IPS-15b (cell line): ENCODE data around the gene NCBP2L.

ENCODE experiments used
- H3K27me3 ChIP-seq: one replicate; pipeline ENCODE4 v1.6.1; 2013; ENCODE audit warnings: low read length; ENCODE audit not compliant: control insufficient read depth, insufficient read depth
- H3K36me3 ChIP-seq: one replicate; pipeline ENCODE4 v1.6.1; 2013; ENCODE audit warnings: low read length; ENCODE audit not compliant: control insufficient read depth, insufficient read depth
- H3K4me1 ChIP-seq: one replicate; pipeline ENCODE4 v1.6.1; 2013; ENCODE audit warnings: mild to moderate bottlenecking, low read length; ENCODE audit not compliant: control insufficient read depth, insufficient read depth
- H3K4me3 ChIP-seq: one replicate; pipeline ENCODE4 v1.5.1; 2013; ENCODE audit warnings: low read depth, low read length
- H3K9ac ChIP-seq: one replicate; pipeline ENCODE4 v1.6.1; 2013; ENCODE audit warnings: low read depth, mild to moderate bottlenecking, low read length
- H3K9me3 ChIP-seq: one replicate; pipeline ENCODE4 v1.6.1; 2013; ENCODE audit warnings: mild to moderate bottlenecking, low read length; ENCODE audit not compliant: control insufficient read depth, insufficient read depth

Gene NCBP2L

GRCh38 chrX:107755721-107756120, 21.8 kb upstream of the NCBP2L start:
- peaks cover 8% of the 10 kb centered on the region for H3K27me3 ChIP-seq

GRCh38 chrX:107758231-107758766, 19.2 kb upstream of the NCBP2L start:
- Histone ChIP-seq H3K27me3 (peaks cover 8% of the 10 kb centered on the region), H3K9me3 (no peaks in the 10 kb centered on the region)

More at GRCh38 chrX:107755721-107756120, 21.8 kb upstream of the NCBP2L start:
- no peak overlapping the region for H3K9ac ChIP-seq
- no peaks in the 10 kb centered on the region for H3K9me3 ChIP-seq
- no peaks in the 10 kb centered on the region for H3K36me3 ChIP-seq
- no peak overlapping the region for H3K4me3 ChIP-seq
- peaks cover 8% of the 10 kb centered on the region for H3K4me1 ChIP-seq

GRCh38 chrX:107760304-107761077, 17.0 kb upstream of the NCBP2L start:
- Histone ChIP-seq H3K9ac (no peak overlapping the region), H3K4me3 (no peak overlapping the region), H3K27me3 (peaks cover 8% of the 10 kb centered on the region), H3K36me3 (no peaks in the 10 kb centered on the region), H3K4me1 (peaks cover 2% of the 10 kb centered on the region), H3K9me3 (no peaks in the 10 kb centered on the region)

More at GRCh38 chrX:107758231-107758766, 19.2 kb upstream of the NCBP2L start:
- H3K4me3 ChIP-seq = no peak overlapping the region
- H3K36me3 ChIP-seq = no peaks in the 10 kb centered on the region
- no peaks in the 10 kb centered on the region for H3K4me1 ChIP-seq
- H3K9ac ChIP-seq = no peak overlapping the region

GRCh38 chrX:107763647-107764046, 13.9 kb upstream of the NCBP2L start:
- Histone ChIP-seq H3K27me3 (peaks cover 3% of the 10 kb centered on the region), H3K9ac (no peak overlapping the region), H3K36me3 (no peaks in the 10 kb centered on the region), H3K4me3 (no peak overlapping the region), H3K4me1 (peaks cover 2% of the 10 kb centered on the region), H3K9me3 (no peaks in the 10 kb centered on the region)

- peaks cover 2% of the 10 kb centered on the region for H3K4me1 ChIP-seq
- no peaks in the 10 kb centered on the region for H3K36me3 ChIP-seq
- no peak overlapping the region for H3K9ac ChIP-seq
- no peaks in the 10 kb centered on the region for H3K9me3 ChIP-seq
- no peak overlapping the region for H3K4me3 ChIP-seq
- H3K27me3 ChIP-seq = peaks cover 3% of the 10 kb centered on the region
Measured at GRCh38 chrX:107764845-107765608, 12.5 kb upstream of the NCBP2L start.

- H3K4me1 ChIP-seq = peaks cover 2% of the 10 kb centered on the region
- no peaks in the 10 kb centered on the region for H3K9me3 ChIP-seq
- no peak overlapping the region for H3K4me3 ChIP-seq
- H3K9ac ChIP-seq = no peak overlapping the region
- peaks cover 3% of the 10 kb centered on the region for H3K27me3 ChIP-seq
- no peaks in the 10 kb centered on the region for H3K36me3 ChIP-seq
Measured at GRCh38 chrX:107766470-107767150, 10.9 kb upstream of the NCBP2L start.

- no peak overlapping the region for H3K9ac ChIP-seq
- H3K4me1 ChIP-seq = peaks cover 9% of the 10 kb centered on the region
- no peaks in the 10 kb centered on the region for H3K9me3 ChIP-seq
- no peak overlapping the region for H3K4me3 ChIP-seq
- no peaks in the 10 kb centered on the region for H3K36me3 ChIP-seq
- H3K27me3 ChIP-seq = peaks cover 9% of the 10 kb centered on the region
Measured at GRCh38 chrX:107768051-107768450, 9.5 kb upstream of the NCBP2L start.

GRCh38 chrX:107769581-107770317, 7.8 kb upstream of the NCBP2L start:
- Histone ChIP-seq H3K27me3 (peaks cover 25% of the 10 kb centered on the region), H3K4me1 (peaks cover 18% of the 10 kb centered on the region), H3K9me3 (no peaks in the 10 kb centered on the region), H3K9ac (no peak overlapping the region), H3K4me3 (no peak overlapping the region), H3K36me3 (no peaks in the 10 kb centered on the region)

- Histone ChIP-seq H3K36me3 (no peaks in the 10 kb centered on the region), H3K4me1 (peaks cover 18% of the 10 kb centered on the region), H3K9me3 (no peaks in the 10 kb centered on the region), H3K4me3 (peak overlapping the region; percentile 16), H3K9ac (no peak overlapping the region), H3K27me3 (peaks cover 43% of the 10 kb centered on the region)
Measured at GRCh38 chrX:107773206-107773605, 4.3 kb upstream of the NCBP2L start.

- H3K4me1 ChIP-seq = peaks cover 18% of the 10 kb centered on the region
- no peaks in the 10 kb centered on the region for H3K36me3 ChIP-seq
- peaks cover 43% of the 10 kb centered on the region for H3K27me3 ChIP-seq
- H3K4me3 ChIP-seq = peak overlapping the region; percentile 4
- H3K9me3 ChIP-seq = no peaks in the 10 kb centered on the region
- H3K9ac ChIP-seq = no peak overlapping the region
Measured at GRCh38 chrX:107773906-107774435, 3.6 kb upstream of the NCBP2L start.
